Right lobe of liver (tissue), 6 donors: ENCODE data around the gene LHX6. TPM values are rescaled to one million over a fixed set of nuclear protein-coding genes. Genes with fewer than 3 reads are reported as not detected.

ENCODE experiments used
- ATAC-seq, 4 donors: fragments of 200-7000 bp; cut with Tn5 transposase; one replicate each; pipeline ENCODE4 v1.9.1; 2020; ENCODE audit warnings: mild to moderate bottlenecking in 4 of 4, moderate library complexity in 4 of 4
- DNase-seq, 3 donors: peaks; one replicate each; pipeline ENCODE4 v3.0.0-alpha.2; 2020
- H3K27ac ChIP-seq, 3 donors: fragments of 200-600 bp; one replicate each; pipeline ENCODE4 v1.8.0; 2022
- H3K27me3 ChIP-seq, 2 donors: fragments of 200-600 bp; one replicate each; pipeline ENCODE4 v1.8.0; 2022
- H3K36me3 ChIP-seq, 4 donors: fragments of 200-600 bp; sonication (generic) in 1 of 4; one replicate each; pipeline versions ENCODE4 v1.5.1 to v1.8.0; 2017 to 2022; ENCODE audit warnings: control low read depth in 1 of 4
- H3K4me1 ChIP-seq, 4 donors: fragments of 200-600 bp; sonication (generic) in 1 of 4; one replicate each; pipeline versions ENCODE4 v1.5.1 to v1.8.0; 2017 to 2022; ENCODE audit warnings: control low read depth in 1 of 4
- H3K4me3 ChIP-seq, 3 donors: fragments of 200-600 bp; one replicate each; pipeline ENCODE4 v1.8.0; 2022
- H3K9me3 ChIP-seq, 4 donors: fragments of 200-600 bp; sonication (generic) in 1 of 4; one replicate each; pipeline versions ENCODE4 v1.5.1 to v1.8.0; 2017 to 2022; ENCODE audit warnings: control low read depth in 1 of 4
- CTCF ChIP-seq, 4 donors: fragments of 200-600 bp in 3 of 4; fragments of 450-650 bp in 1 of 4; IDR thresholded peaks; one replicate each; pipeline versions ENCODE4 v1.5.1 to v1.8.0; 2016 to 2022; ENCODE audit warnings: antibody characterized with exemption in 4 of 4, mild to moderate bottlenecking in 2 of 4
- POLR2A ChIP-seq: fragments of 450-650 bp; IDR thresholded peaks from one replicate; pipeline ENCODE4 v1.6.1; 2017; ENCODE audit warnings: antibody characterized with exemption, mild to moderate bottlenecking
- WGBS: methylation state at CpG from one replicate; pipeline ENCODE4 v1.1.6; 2018; ENCODE audit warnings: low coverage, low lambda C conversion rate; ENCODE audit not compliant: insufficient coverage; ENCODE audit errors: missing lambda C conversion rate; 5-methylcytosine and 5-hydroxymethylcytosine counted together
- intact Hi-C, 2 donors: fragments of 100-400 bp; cut with DNase I; formaldehyde crosslinking; loops; one replicate each; pipeline versions ENCODE4 v1.11.2 to v1.14.1; 2022
- total RNA-seq, 6 experiments: library from RNA; depleted of rRNA in 2 of 6; stranded (reverse); fragments of >200 nt in 2 of 6; fragmentation: NEBNext Ultra II Directional in 3 of 6; extraction: Animal tissue kit (Norgen Biotek cat#: 25700) in 3 of 6; gene quantifications; one replicate each; pipeline versions ENCODE4 v1.1.0 to v1.2.4, GENCODE V29; 2016 to 2023
- donor health status: DM: no; HTN: yes; CAD: no.
- donor health status: DM: no; HTN: no; CAD: no.
- donor health status: DM: no; HTN: no; CAD: no.
- donor health status: DM: no; HTN: yes; CAD: no.
- donor health status: DM: no; HTN: yes; CAD: no.

The LHX6 gene
- total RNA-seq, 6 experiments from 2014 or later, result 0.20 to 0.51 (median 0.32) TPM

DNA sequence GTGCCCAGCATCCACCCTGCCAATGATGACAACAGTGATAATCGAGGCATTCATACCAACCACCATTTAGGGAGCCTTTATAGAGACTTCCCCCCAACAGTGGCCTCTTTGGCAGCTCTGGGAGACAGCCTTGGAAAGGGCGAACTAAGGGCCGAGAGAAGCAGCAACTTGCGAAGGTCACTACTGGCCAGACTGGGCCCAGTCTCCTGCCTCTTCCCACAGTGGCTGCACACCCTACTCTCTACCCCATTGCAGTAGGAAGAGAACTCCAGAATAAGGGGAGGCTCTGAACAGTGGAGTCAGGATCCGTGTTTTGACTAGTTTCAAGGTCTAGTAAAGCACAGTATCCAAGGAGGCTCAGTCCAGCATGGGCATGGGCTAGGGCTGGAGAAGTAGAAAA, 5.3 kb downstream of the LHX6 start:
- no peak for ATAC-seq
- intact Hi-C loops, result no loop called here
- DNase-seq, result no peak
- WGBS, result 79% methylated on average over 4 of the region's 5 CpGs
- H3K4me1 ChIP-seq, result peaks cover 0 to 37% (median 0%) of the 10 kb centered on the region in 4 donors
- no peak for TF ChIP-seq CTCF (IDR thresholded peaks at IDR 0.05)
- TF ChIP-seq POLR2A, result no peak
- no peaks in the 10 kb centered on the region for H3K36me3 ChIP-seq
- H3K27me3 ChIP-seq, result peaks cover 14 to 50% of the 10 kb centered on the region in 2 donors
- H3K9me3 ChIP-seq, result no peaks in the 10 kb centered on the region
- no peak overlapping the region for H3K4me3 ChIP-seq
- no peak overlapping the region for H3K27ac ChIP-seq

DNA sequence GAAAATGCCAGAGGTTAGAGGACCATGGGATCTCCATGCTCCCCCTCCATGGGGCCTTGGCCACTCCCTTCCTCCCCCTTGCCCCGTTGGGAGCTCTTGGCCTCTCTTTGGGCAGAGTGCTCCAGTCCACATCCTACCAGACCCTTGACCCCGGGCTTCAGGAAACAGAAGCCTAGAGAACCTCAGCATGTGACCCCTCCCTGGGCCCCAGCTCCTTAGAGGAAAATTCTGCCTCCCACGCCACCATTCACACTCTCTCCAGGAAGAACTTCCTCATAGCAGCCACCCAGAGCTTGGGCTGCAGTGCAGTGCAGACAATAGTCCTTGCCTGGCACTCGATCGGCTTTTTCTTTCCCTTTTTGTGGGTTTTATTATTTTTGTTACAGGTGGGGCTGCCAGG, 6.0 kb downstream of the LHX6 start:
- Histone ChIP-seq H3K27ac (no peak overlapping the region), H3K4me1 (peaks cover 0 to 32% (median 0%) of the 10 kb centered on the region in 4 donors), H3K4me3 (no peak overlapping the region), H3K36me3 (no peaks in the 10 kb centered on the region), H3K9me3 (no peaks in the 10 kb centered on the region), H3K27me3 (peaks cover 14 to 49% of the 10 kb centered on the region in 2 donors)
- TF ChIP-seq POLR2A, result no peak
- no peak for TF ChIP-seq CTCF (IDR thresholded peaks at IDR 0.05)
- intact Hi-C loops, result no loop called here
- no peak for ATAC-seq
- no peak for DNase-seq
- 4% methylated on average over 4 of the region's 5 CpGs for WGBS

- H3K9me3 ChIP-seq, result no peaks in the 10 kb centered on the region
- ATAC-seq (peak; percentile 38 to 81 (median 58)), DNase-seq (no peak)
- no peak overlapping the region for H3K27ac ChIP-seq
- H3K4me3 ChIP-seq, result no peak overlapping the region
- no peaks in the 10 kb centered on the region for H3K36me3 ChIP-seq
- peaks cover 0 to 17% (median 0%) of the 10 kb centered on the region in 4 donors for H3K4me1 ChIP-seq
- WGBS, result 12% methylated on average over 13 of the region's 27 CpGs
- intact Hi-C loops, result no loop called here
- peaks cover 14 to 57% of the 10 kb centered on the region in 2 donors for H3K27me3 ChIP-seq
- TF ChIP-seq POLR2A, result no peak
- TF ChIP-seq CTCF (IDR thresholded peaks at IDR 0.05), result no peak
These were observed 7.5 kb downstream of the LHX6 start for GRCh38 chr9:122221183-122221811.

GRCh38 chr9:122220673-122221182, 8.0 kb downstream of the LHX6 start:
- H3K4me1 ChIP-seq, result peaks cover 0 to 12% (median 0%) of the 10 kb centered on the region in 4 donors
- DNase-seq (no peak), ATAC-seq (no peak)
- 17% methylated on average over 13 of the region's 18 CpGs for WGBS
- peaks cover 14 to 51% of the 10 kb centered on the region in 2 donors for H3K27me3 ChIP-seq
- TF ChIP-seq POLR2A, result no peak
- no peak for TF ChIP-seq CTCF (IDR thresholded peaks at IDR 0.05)
- no peak overlapping the region for H3K27ac ChIP-seq
- H3K36me3 ChIP-seq, result no peaks in the 10 kb centered on the region
- intact Hi-C loops, result no loop called here
- H3K4me3 ChIP-seq, result no peak overlapping the region
- H3K9me3 ChIP-seq, result no peaks in the 10 kb centered on the region
